OCI-LY3 (cell line): ENCODE results near the gene NGF.

Source experiments
- H2AFZ ChIP-seq: fragments of 200-600, 300-600 bp; shearing (Covaris generic); 2 replicates; pipeline ENCODE4 v1.6.0; 2014; ENCODE audit warnings: antibody characterized with exemption, low read depth, low read length
- H3K27ac ChIP-seq: fragments of 200-600, 300-600 bp; sonication (generic); 2 replicates; pipeline ENCODE4 v1.5.1; 2014; ENCODE audit warnings: mild to moderate bottlenecking, low read length, moderate library complexity, mixed read lengths
- H3K27me3 ChIP-seq: fragments of 200-600, 300-600 bp; sonication (generic); 2 replicates; pipeline ENCODE4 v1.6.1; 2014; ENCODE audit warnings: low read depth, low read length, mixed read lengths
- H3K36me3 ChIP-seq: fragments of 200-600, 300-600 bp; sonication (generic); replicated peaks from 2 replicates; pipeline ENCODE3; 2014; ENCODE audit warnings: low read depth, low read length, mixed read lengths
- H3K4me1 ChIP-seq: fragments of 300-600, 200-600 bp; sonication (generic); 2 replicates; pipeline ENCODE4 v1.6.1; 2014; ENCODE audit warnings: low read length, mixed read lengths
- H3K4me2 ChIP-seq: fragments of 200-600, 300-600 bp; sonication (generic); 2 replicates; pipeline ENCODE4 v1.6.1; 2014; ENCODE audit warnings: low read length, mixed read lengths
- H3K4me3 ChIP-seq: fragments of 300-600, 200-600 bp; sonication (generic); 2 replicates; pipeline ENCODE4 v1.5.1; 2014; ENCODE audit warnings: antibody characterized with exemption, mild to moderate bottlenecking, low read length, moderate library complexity
- H3K79me2 ChIP-seq: fragments of 300-600, 200-600 bp; shearing (Covaris generic); 2 replicates; pipeline ENCODE4 v1.6.1; 2014; ENCODE audit warnings: mild to moderate bottlenecking, low read length, mixed read lengths
- H3K9ac ChIP-seq: fragments of 300-600, 200-600 bp; shearing (Covaris generic); 2 replicates; pipeline ENCODE4 v1.6.0; 2014; ENCODE audit warnings: mild to moderate bottlenecking, low read length, moderate library complexity
- H3K9me3 ChIP-seq: fragments of 200-600, 300-600 bp; shearing (Covaris generic); 2 replicates; pipeline ENCODE4 v1.6.1; 2014; ENCODE audit warnings: low read length, mixed read lengths; ENCODE audit not compliant: insufficient read depth
- H4K20me1 ChIP-seq: fragments of 200-600, 300-600 bp; sonication (generic); 2 replicates; pipeline ENCODE4 v1.6.1; 2016; ENCODE audit warnings: low read length, mixed read lengths; ENCODE audit not compliant: insufficient read depth
- CTCF ChIP-seq: fragments of 200-600, 300-600 bp; sonication (generic); IDR thresholded peaks from 2 replicates; pipeline ENCODE4 v1.5.1; 2014; ENCODE audit warnings: antibody characterized with exemption, low read length, low read depth
- EZH2phosphoT487 ChIP-seq: fragments of 200-600 bp; shearing (Covaris generic); IDR thresholded peaks from 2 replicates; pipeline ENCODE4 v1.6.1; 2018; ENCODE audit warnings: antibody characterized with exemption, mixed run types, low read depth

Gene NGF

DNA sequence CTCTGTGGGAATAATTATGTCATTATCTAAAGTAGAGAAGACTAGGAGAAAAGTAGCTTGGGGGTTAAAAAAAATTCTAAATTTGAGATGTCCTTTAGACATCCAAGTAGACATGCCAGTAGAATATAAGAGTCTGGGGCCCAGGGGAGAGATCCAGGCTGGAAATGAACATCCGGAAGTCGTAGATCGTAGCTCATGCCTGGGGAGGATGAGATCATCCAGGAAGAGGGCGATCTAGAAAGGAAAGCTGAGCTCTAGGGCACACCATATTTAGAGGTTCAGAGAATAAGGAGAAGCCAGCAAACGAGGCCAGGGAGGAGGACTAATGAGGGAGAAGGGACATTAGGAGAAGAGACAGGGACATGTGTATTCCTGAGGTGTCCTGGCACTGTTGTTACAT, 12.2 kb downstream of the NGF start:
- no peak overlapping the region for H3K4me2 ChIP-seq
- H4K20me1 ChIP-seq = no peaks in the 10 kb centered on the region
- no peaks in the 10 kb centered on the region for H3K27me3 ChIP-seq
- no peaks in the 10 kb centered on the region for H3K4me1 ChIP-seq
- H3K9me3 ChIP-seq = no peaks in the 10 kb centered on the region
- TF ChIP-seq CTCF (no peak), EZH2phosphoT487 (no peak)
- no peak overlapping the region for H3K4me3 ChIP-seq
- no peaks in the 10 kb centered on the region for H3K36me3 ChIP-seq
- H3K27ac ChIP-seq = no peak overlapping the region
- H2AFZ ChIP-seq = no peak overlapping the region
- H3K9ac ChIP-seq = no peak overlapping the region
- H3K79me2 ChIP-seq = no peaks in the 10 kb centered on the region

DNA sequence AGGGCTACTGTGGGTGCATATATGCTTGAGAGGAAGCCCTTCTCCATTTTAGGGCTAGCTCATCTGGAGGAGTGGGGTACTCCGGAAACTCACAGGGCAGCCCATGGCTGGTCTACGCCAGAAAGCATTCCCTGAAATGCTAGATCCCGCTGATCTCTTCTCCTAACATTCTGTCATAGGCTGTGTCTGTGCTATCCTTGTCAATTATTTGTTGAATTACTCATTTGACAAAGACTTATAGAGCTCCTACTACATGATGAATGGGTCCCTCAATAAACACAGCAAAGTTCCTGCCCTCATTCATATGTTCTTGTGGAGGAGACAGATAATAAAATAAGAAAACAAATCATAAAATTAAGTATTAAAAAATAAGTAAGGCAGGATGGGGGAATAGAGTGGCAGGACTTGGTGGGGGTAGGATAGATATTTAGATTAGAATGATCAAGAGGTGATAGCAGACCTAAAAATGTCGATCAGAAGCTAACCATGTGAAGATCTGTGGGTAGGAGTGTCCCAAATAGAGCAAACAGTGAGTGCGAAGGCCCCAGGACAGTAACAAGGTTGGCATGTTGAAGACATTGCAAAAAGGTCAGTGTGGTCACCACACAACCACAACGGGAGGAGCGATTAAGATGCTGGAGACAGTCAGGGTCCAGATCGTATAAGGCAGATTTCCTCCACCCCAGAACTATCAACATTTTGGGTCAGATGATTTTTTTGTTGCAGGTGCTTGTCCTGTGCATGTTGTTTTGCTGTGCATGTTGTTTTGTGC, 13.2 kb downstream of the NGF start:
- Histone ChIP-seq H3K27ac (no peak overlapping the region), H3K79me2 (no peaks in the 10 kb centered on the region), H3K36me3 (no peaks in the 10 kb centered on the region), H3K9me3 (no peaks in the 10 kb centered on the region), H3K27me3 (no peaks in the 10 kb centered on the region), H3K4me3 (no peak overlapping the region), H4K20me1 (no peaks in the 10 kb centered on the region), H2AFZ (no peak overlapping the region), H3K4me2 (no peak overlapping the region), H3K4me1 (no peaks in the 10 kb centered on the region), H3K9ac (no peak overlapping the region)
- no peak for TF ChIP-seq CTCF

GRCh38 chr1:115323366-115324004, 14.6 kb downstream of the NGF start:
- Histone ChIP-seq H4K20me1 (no peaks in the 10 kb centered on the region), H3K9ac (no peak overlapping the region), H3K4me3 (no peak overlapping the region), H3K27me3 (no peaks in the 10 kb centered on the region), H3K4me2 (no peak overlapping the region), H3K27ac (no peak overlapping the region), H3K4me1 (no peaks in the 10 kb centered on the region), H3K79me2 (no peaks in the 10 kb centered on the region), H2AFZ (no peak overlapping the region), H3K9me3 (no peaks in the 10 kb centered on the region), H3K36me3 (no peaks in the 10 kb centered on the region)
- TF ChIP-seq CTCF = no peak
- TF ChIP-seq EZH2phosphoT487 = no peak

GRCh38 chr1:115322631-115323030, 15.4 kb downstream of the NGF start:
- Histone ChIP-seq H3K27ac (no peak overlapping the region), H3K9me3 (no peaks in the 10 kb centered on the region), H3K79me2 (no peaks in the 10 kb centered on the region), H4K20me1 (no peaks in the 10 kb centered on the region), H3K27me3 (no peaks in the 10 kb centered on the region), H3K4me1 (no peaks in the 10 kb centered on the region), H2AFZ (no peak overlapping the region), H3K36me3 (no peaks in the 10 kb centered on the region), H3K4me3 (no peak overlapping the region), H3K4me2 (no peak overlapping the region), H3K9ac (no peak overlapping the region)
- no peak for TF ChIP-seq CTCF
- no peak for TF ChIP-seq EZH2phosphoT487
